DOHH2 (cell line): ENCODE measurements around the gene FGF16.

ENCODE experiments used
- H3F3A ChIP-seq: fragments of 200-600 bp; sonication (generic), shearing (Covaris generic); 2 replicates; pipeline ENCODE4 v1.6.0; 2016; ENCODE audit warnings: antibody characterized with exemption, mild to moderate bottlenecking; ENCODE audit not compliant: control insufficient read depth, insufficient read depth
- H3K27ac ChIP-seq: fragments of 200-600 bp; sonication (generic); 2 replicates; pipeline ENCODE4 v1.5.1; 2014; ENCODE audit warnings: low read depth, mild to moderate bottlenecking, low read length, moderate library complexity
- H3K27me3 ChIP-seq: fragments of 200-600 bp; sonication (generic); 2 replicates; pipeline ENCODE4 v1.6.1; 2014; ENCODE audit warnings: mild to moderate bottlenecking, low read length, mixed read lengths; ENCODE audit not compliant: control insufficient read depth
- H3K36me3 ChIP-seq: fragments of 200-600 bp; sonication (generic); 2 replicates; pipeline ENCODE4 v1.6.1; 2014; ENCODE audit warnings: mild to moderate bottlenecking, low read length, moderate library complexity, mixed read lengths; ENCODE audit not compliant: control insufficient read depth
- H3K4me1 ChIP-seq: fragments of 200-600 bp; sonication (generic); 2 replicates; pipeline ENCODE4 v1.6.1; 2014; ENCODE audit warnings: mild to moderate bottlenecking, low read length, mixed read lengths; ENCODE audit not compliant: control insufficient read depth
- H3K4me2 ChIP-seq: fragments of 200-600 bp; sonication (generic); 2 replicates; pipeline ENCODE4 v1.6.0; 2014; ENCODE audit warnings: mild to moderate bottlenecking, low read length, moderate library complexity
- H3K4me3 ChIP-seq: fragments of 200-600 bp; sonication (generic); 2 replicates; pipeline ENCODE4 v1.5.1; 2014; ENCODE audit warnings: mild to moderate bottlenecking, low read length, mixed read lengths
- H3K79me2 ChIP-seq: fragments of 200-600 bp; sonication (generic); 2 replicates; pipeline ENCODE4 v1.6.1; 2014; ENCODE audit warnings: mild to moderate bottlenecking, low read length, mixed read lengths; ENCODE audit not compliant: control insufficient read depth
- H3K9me2 ChIP-seq: fragments of 200-600 bp; sonication (generic); replicated peaks from 2 replicates; pipeline ENCODE4 v1.6.1; 2014; ENCODE audit warnings: mild to moderate bottlenecking, low read length, mixed read lengths; ENCODE audit not compliant: control insufficient read depth
- H3K9me3 ChIP-seq: fragments of 200-600 bp; sonication (generic); 2 replicates; pipeline ENCODE4 v1.6.1; 2014; ENCODE audit warnings: antibody characterized with exemption, low read length, mixed read lengths; ENCODE audit not compliant: control insufficient read depth, insufficient read depth
- H4K20me1 ChIP-seq: fragments of 200-600 bp; sonication (generic); 2 replicates; pipeline ENCODE4 v1.6.0; 2014; ENCODE audit warnings: low read depth, mild to moderate bottlenecking, antibody characterized with exemption, low read length, moderate library complexity; ENCODE audit not compliant: control insufficient read depth, insufficient read depth
- CTCF ChIP-seq: fragments of 200-600 bp; sonication (generic); IDR thresholded peaks from one replicate; pipeline ENCODE4 v1.5.1; 2014; ENCODE audit warnings: antibody characterized with exemption, mild to moderate bottlenecking, low read depth, low read length; ENCODE audit not compliant: poor library complexity, severe bottlenecking
- EZH2phosphoT487 ChIP-seq: fragments of 200-600 bp; sonication (generic); IDR thresholded peaks from 2 replicates; pipeline ENCODE4 v1.6.1; 2017; ENCODE audit warnings: borderline replicate concordance, mild to moderate bottlenecking, antibody characterized with exemption, low read length, moderate library complexity, mixed read lengths

Gene FGF16

GRCh38 chrX:77441033-77441432 is 6.2 kb upstream of the FGF16 start:
- no peak overlapping the region for H3K27ac ChIP-seq
- no peak overlapping the region for H3K4me3 ChIP-seq
- H3F3A ChIP-seq: no peaks in the 10 kb centered on the region
- H3K9me2 ChIP-seq: no peaks in the 10 kb centered on the region
- no peaks in the 10 kb centered on the region for H3K4me1 ChIP-seq
- H3K79me2 ChIP-seq: no peaks in the 10 kb centered on the region
- no peak overlapping the region for H3K4me2 ChIP-seq
- no peak for TF ChIP-seq EZH2phosphoT487
- TF ChIP-seq CTCF: no peak
- H3K36me3 ChIP-seq: no peaks in the 10 kb centered on the region
- no peaks in the 10 kb centered on the region for H3K9me3 ChIP-seq
- H4K20me1 ChIP-seq: no peaks in the 10 kb centered on the region
- no peaks in the 10 kb centered on the region for H3K27me3 ChIP-seq

- Histone ChIP-seq H3K9me3 (no peaks in the 10 kb centered on the region), H3F3A (no peaks in the 10 kb centered on the region), H3K9me2 (no peaks in the 10 kb centered on the region), H3K79me2 (no peaks in the 10 kb centered on the region), H3K36me3 (no peaks in the 10 kb centered on the region), H3K4me2 (no peak overlapping the region), H3K4me1 (no peaks in the 10 kb centered on the region), H3K4me3 (no peak overlapping the region), H4K20me1 (no peaks in the 10 kb centered on the region), H3K27me3 (no peaks in the 10 kb centered on the region; the same call in 1 of the 2 replicates), H3K27ac (no peak overlapping the region)
- no peak for TF ChIP-seq EZH2phosphoT487
Measured at GRCh38 chrX:77441479-77441878, 5.7 kb upstream of the FGF16 start.

GRCh38 chrX:77442728-77443127 is 4.5 kb upstream of the FGF16 start:
- TF ChIP-seq CTCF (no peak), EZH2phosphoT487 (no peak)
- no peaks in the 10 kb centered on the region for H3F3A ChIP-seq
- no peaks in the 10 kb centered on the region for H4K20me1 ChIP-seq
- no peak overlapping the region for H3K4me2 ChIP-seq
- H3K27ac ChIP-seq: no peak overlapping the region
- H3K9me2 ChIP-seq: no peaks in the 10 kb centered on the region
- no peaks in the 10 kb centered on the region; the same call in 1 of the 2 replicates for H3K27me3 ChIP-seq
- H3K4me1 ChIP-seq: no peaks in the 10 kb centered on the region
- H3K4me3 ChIP-seq: no peak overlapping the region
- H3K79me2 ChIP-seq: no peaks in the 10 kb centered on the region
- no peaks in the 10 kb centered on the region for H3K36me3 ChIP-seq
- H3K9me3 ChIP-seq: no peaks in the 10 kb centered on the region

- H3K9me2 ChIP-seq: no peaks in the 10 kb centered on the region
- H3K4me1 ChIP-seq: no peaks in the 10 kb centered on the region
- H3K79me2 ChIP-seq: no peaks in the 10 kb centered on the region
- no peaks in the 10 kb centered on the region for H3F3A ChIP-seq
- H3K36me3 ChIP-seq: no peaks in the 10 kb centered on the region
- H3K27ac ChIP-seq: no peak overlapping the region
- no peaks in the 10 kb centered on the region for H4K20me1 ChIP-seq
- H3K4me3 ChIP-seq: no peak overlapping the region
- no peaks in the 10 kb centered on the region; the same call in 1 of the 2 replicates for H3K27me3 ChIP-seq
- no peak overlapping the region for H3K4me2 ChIP-seq
- TF ChIP-seq EZH2phosphoT487 (no peak), CTCF (no peak)
- H3K9me3 ChIP-seq: no peaks in the 10 kb centered on the region
Measured at GRCh38 chrX:77444075-77444474, 3.1 kb upstream of the FGF16 start.
